Renal cortical epithelial cell (primary cell): Measurements from ENCODE around the gene MNT. TPM values are rescaled to one million over a fixed set of nuclear protein-coding genes. Genes with fewer than 3 reads are reported as not detected.
A peak's percentile ranks its signal among the peaks of the same experiment; 100 is the strongest.
"Not testable (repeated sequence)": the region's sequence is repeated elsewhere in the genome, so short reads cannot be mapped to it uniquely, and the experiment has no call there.

ENCODE experiments used
- DNase-seq: peaks from one replicate; pipeline ENCODE4 v3.0.0-alpha.2; 2011; ENCODE audit warnings: low read depth
- total RNA-seq: library from RNA; depleted of rRNA; stranded (reverse); fragments of >200 nt; gene quantifications from 2 replicates; pipeline ENCODE4 v1.2.3, GENCODE V29; 2014

Gene MNT
- total RNA-seq: 1.6 and 9.8 TPM in 2 replicates

GRCh38 chr17:2400877-2401425 lies at the start of gene MNT:
Gene MNT, minus strand, starts transcription at chr17:2401060. Its CDS starts 348 bp downstream, at chr17:2400712.
- peak; percentile 73 for DNase-seq

GRCh38 chr17:2450016-2450650 lies 49.3 kb upstream of the MNT start:
- no peak for DNase-seq

GRCh38 chr17:2449486-2449885 lies 48.6 kb upstream of the MNT start:
- peak; percentile 40 for DNase-seq

- DNase-seq: not testable (repeated sequence)
Observed at GRCh38 chr17:2447479-2447878, 46.6 kb upstream of the MNT start.

GRCh38 chr17:2445638-2446037 lies 44.8 kb upstream of the MNT start:
- DNase-seq: no peak

- DNase-seq: no peak
Observed at GRCh38 chr17:2444382-2444781, 43.5 kb upstream of the MNT start.

GRCh38 chr17:2442166-2442565 lies 41.3 kb upstream of the MNT start:
- DNase-seq: peak; percentile 38

- DNase-seq: no peak
Observed at GRCh38 chr17:2440930-2441329, 40.1 kb upstream of the MNT start.

- DNase-seq: peak; percentile 72
Observed at GRCh38 chr17:2439997-2440396, 39.1 kb upstream of the MNT start.

- peak; percentile 9 for DNase-seq
Observed at GRCh38 chr17:2438823-2439222, 38.0 kb upstream of the MNT start.

- no peak for DNase-seq
Observed at GRCh38 chr17:2436316-2436905, 35.6 kb upstream of the MNT start.

GRCh38 chr17:2435862-2436261 lies 35.0 kb upstream of the MNT start:
- no peak for DNase-seq

GRCh38 chr17:2435181-2435741 lies 34.4 kb upstream of the MNT start:
- DNase-seq: no peak

- DNase-seq: no peak
Observed at GRCh38 chr17:2433696-2434095, 32.8 kb upstream of the MNT start.

- DNase-seq: no peak
Observed at GRCh38 chr17:2427910-2428309, 27.1 kb upstream of the MNT start.

- no peak for DNase-seq
Observed at GRCh38 chr17:2427215-2427614, 26.4 kb upstream of the MNT start.

GRCh38 chr17:2423271-2423670 lies 22.4 kb upstream of the MNT start:
- DNase-seq: no peak

GRCh38 chr17:2421315-2422147 lies 20.7 kb upstream of the MNT start:
- no peak for DNase-seq

GRCh38 chr17:2420176-2420575 lies 19.3 kb upstream of the MNT start:
- DNase-seq: no peak

- DNase-seq: no peak
Observed at GRCh38 chr17:2419486-2419885, 18.6 kb upstream of the MNT start.

GRCh38 chr17:2418572-2418971 lies 17.7 kb upstream of the MNT start:
- no peak for DNase-seq

- peak; percentile 73 for DNase-seq
Observed at GRCh38 chr17:2416010-2416734, 15.3 kb upstream of the MNT start.
